ENCODE results near the gene ZFPL1.
A peak's percentile ranks its signal among the peaks of the same experiment; 100 is the strongest.

The ZFPL1 gene

GRCh38 chr11:65095974-65096806, 12.2 kb downstream of the ZFPL1 start, which contains the start of gene VPS51:
Gene VPS51, plus strand, starts transcription at chr11:65096214. Its CDS starts 37 bp downstream, at chr11:65096251.
- DNase-seq = peak; percentile 65

- no peak for DNase-seq
These were observed 12.9 kb downstream of the ZFPL1 start for GRCh38 chr11:65096926-65097325.

GRCh38 chr11:65100674-65101350, 16.8 kb downstream of the ZFPL1 start:
- DNase-seq = no peak

GRCh38 chr11:65102142-65103095, 18.4 kb downstream of the ZFPL1 start:
- no peak for DNase-seq

GRCh38 chr11:65103476-65103875, 19.5 kb downstream of the ZFPL1 start:
- DNase-seq = no peak

GRCh38 chr11:65104628-65105027, 20.6 kb downstream of the ZFPL1 start:
- no peak for DNase-seq

GRCh38 chr11:65107078-65107477, 23.1 kb downstream of the ZFPL1 start:
- DNase-seq = no peak

GRCh38 chr11:65107751-65108468, 23.9 kb downstream of the ZFPL1 start:
- DNase-seq = no peak

- no peak for DNase-seq
These were observed 24.6 kb downstream of the ZFPL1 start for GRCh38 chr11:65108469-65109123.

GRCh38 chr11:65109231-65110198, 25.5 kb downstream of the ZFPL1 start:
- no peak for DNase-seq

- peak; percentile 78 for DNase-seq
These were observed 26.4 kb downstream of the ZFPL1 start for GRCh38 chr11:65110354-65110861.

GRCh38 chr11:65111159-65111743, 27.2 kb downstream of the ZFPL1 start:
- DNase-seq = no peak

- DNase-seq = peak; percentile 73
These were observed 27.9 kb downstream of the ZFPL1 start, which contains the start of gene TM7SF2 for GRCh38 chr11:65111744-65112545. Gene TM7SF2, plus strand, starts transcription at chr11:65111872. Its CDS starts 144 bp downstream, at chr11:65112016.

- DNase-seq = peak; percentile 29
These were observed 28.7 kb downstream of the ZFPL1 start for GRCh38 chr11:65112546-65113360.

GRCh38 chr11:65113361-65113756, 29.3 kb downstream of the ZFPL1 start:
- no peak for DNase-seq

GRCh38 chr11:65113839-65114238, 29.8 kb downstream of the ZFPL1 start:
- DNase-seq = no peak

- no peak for DNase-seq
These were observed 30.6 kb downstream of the ZFPL1 start for GRCh38 chr11:65114538-65115171.
